ENCODE data around the gene PTPN23.

The PTPN23 gene

DNA sequence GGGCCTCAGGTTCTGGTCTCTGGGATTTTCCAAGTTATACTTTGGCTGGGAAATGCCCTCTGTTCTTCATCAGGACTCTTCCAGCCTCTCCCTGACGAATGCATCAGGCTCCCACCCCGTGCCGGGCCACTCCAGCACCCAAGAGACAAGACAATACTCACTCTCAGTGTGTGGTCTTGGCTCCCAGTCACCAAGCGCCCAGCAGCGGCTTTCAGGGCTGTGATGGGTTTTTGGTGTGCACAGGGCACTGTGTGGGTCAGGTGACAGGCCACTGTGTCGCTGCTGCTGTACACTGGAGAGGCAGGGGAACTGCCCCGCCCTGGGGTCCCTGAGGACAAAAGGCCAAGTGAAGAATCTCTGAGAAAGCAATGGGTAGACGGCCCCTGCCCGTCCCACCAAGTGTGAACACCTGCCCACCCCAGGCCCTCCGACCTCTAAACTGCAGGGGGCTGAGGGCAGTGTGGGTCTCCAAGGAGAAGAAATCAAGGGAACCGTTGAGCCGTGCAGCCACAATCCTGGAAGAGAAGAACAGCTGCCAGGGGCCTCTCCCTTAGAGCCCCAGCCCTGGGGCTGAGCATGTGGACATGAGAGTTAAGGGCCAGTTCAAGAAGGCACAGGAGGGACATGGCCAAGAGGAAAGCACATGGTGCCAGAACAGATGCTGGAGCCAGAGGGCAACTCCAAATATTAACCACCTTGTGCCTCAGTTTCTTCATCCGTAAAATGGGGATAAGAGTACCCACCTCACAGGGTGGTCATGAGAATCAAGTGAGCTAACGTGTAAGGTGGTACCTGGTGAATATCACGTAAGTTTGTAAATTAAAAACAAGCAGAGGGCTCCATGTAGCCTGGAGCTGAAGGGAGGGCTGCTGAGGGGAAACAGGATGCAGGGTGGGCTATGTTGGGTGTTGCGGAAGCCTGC, 34.1 kb downstream of the PTPN23 start:
- DNase-seq (ENCODE audit: extremely low spot score) = peak; percentile 16
- ChIA-PET CTCF (interaction anchor here (1.0 to 1.6 kb wide), 4 partner anchors 12 to 736 kb away, joined by 3 to 4 read pairs (median 3); no protein-coding TSS in a partner anchor), POLR2A (no interaction called here)
- TF ChIP-seq, protein P1, sequence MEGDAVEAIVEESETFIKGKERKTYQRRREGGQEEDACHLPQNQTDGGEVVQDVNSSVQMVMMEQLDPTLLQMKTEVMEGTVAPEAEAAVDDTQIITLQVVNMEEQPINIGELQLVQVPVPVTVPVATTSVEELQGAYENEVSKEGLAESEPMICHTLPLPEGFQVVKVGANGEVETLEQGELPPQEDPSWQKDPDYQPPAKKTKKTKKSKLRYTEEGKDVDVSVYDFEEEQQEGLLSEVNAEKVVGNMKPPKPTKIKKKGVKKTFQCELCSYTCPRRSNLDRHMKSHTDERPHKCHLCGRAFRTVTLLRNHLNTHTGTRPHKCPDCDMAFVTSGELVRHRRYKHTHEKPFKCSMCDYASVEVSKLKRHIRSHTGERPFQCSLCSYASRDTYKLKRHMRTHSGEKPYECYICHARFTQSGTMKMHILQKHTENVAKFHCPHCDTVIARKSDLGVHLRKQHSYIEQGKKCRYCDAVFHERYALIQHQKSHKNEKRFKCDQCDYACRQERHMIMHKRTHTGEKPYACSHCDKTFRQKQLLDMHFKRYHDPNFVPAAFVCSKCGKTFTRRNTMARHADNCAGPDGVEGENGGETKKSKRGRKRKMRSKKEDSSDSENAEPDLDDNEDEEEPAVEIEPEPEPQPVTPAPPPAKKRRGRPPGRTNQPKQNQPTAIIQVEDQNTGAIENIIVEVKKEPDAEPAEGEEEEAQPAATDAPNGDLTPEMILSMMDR (IDR thresholded peaks at IDR 0.05; ENCODE audit: control extremely low read depth, extremely low read depth, low read depth, missing control alignments) = no peak

- ChIA-PET POLR2A (no interaction called here), CTCF (interaction anchor here (1.0 to 1.6 kb wide), 4 partner anchors 10 to 735 kb away, joined by 3 to 4 read pairs (median 3); no protein-coding TSS in a partner anchor)
- TF ChIP-seq, protein P1 (IDR thresholded peaks at IDR 0.05; ENCODE audit: control extremely low read depth, extremely low read depth, low read depth, missing control alignments) = no peak
- DNase-seq (ENCODE audit: extremely low spot score) = no peak
Measured at GRCh38 chr3:47416041-47416440, 35.2 kb downstream of the PTPN23 start.

DNA sequence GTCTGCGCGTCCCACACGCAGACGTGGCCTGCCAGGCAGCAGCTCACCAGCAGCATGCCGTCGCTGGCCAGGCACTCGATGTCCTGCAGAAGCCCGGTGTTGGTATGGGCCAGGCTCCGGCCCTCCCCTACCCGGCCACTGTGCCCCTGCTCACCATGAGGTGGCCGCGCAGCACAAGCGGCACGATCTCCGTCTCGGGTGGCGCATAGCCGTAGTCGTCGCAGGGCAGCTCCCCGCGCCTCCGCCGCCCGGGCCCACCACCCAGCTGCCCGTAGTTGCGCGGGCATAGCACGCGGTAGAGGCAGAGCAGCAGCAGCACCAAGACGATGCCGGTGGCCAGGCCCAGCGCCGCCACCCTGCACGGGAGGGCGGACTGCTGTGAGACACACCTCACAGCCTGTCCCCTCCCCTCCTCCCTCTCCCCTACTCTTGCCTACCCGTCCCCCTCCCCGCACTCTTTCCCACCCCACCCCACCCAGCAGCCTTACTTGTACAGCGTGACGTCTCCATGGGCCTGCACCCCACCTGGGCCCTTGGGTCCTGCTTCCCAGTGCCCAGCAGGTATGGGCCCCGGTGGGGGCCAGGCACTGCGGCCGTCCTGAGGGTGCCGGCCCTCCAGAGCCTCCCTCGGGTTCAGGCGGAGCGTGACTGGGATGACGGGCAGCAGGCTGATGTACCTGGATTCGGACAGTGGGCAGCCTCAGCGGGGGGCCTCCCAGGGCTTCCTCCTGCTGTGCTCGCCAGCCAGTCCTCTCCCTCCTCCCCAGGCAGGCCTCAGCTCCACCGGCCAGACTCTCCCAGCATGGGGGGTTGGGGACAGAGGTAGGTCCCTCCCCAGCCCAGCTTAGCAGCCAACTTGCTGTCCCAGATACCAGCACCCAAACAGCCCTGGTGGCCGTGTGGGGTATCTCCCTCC, 37.6 kb downstream of the PTPN23 start:
- CTCF ChIA-PET = interaction anchor here (2.1 to 6.5 kb wide), 3 partner anchors 59 to 97 kb away, joined by 5 to 77 read pairs (median 9); partner anchors contain the start of genes ELP6 and SCAP
- peak; percentile 23 for DNase-seq (ENCODE audit: extremely low spot score)
- POLR2A ChIA-PET = no interaction called here
- TF ChIP-seq, protein P1 (IDR thresholded peaks at IDR 0.05; ENCODE audit: control extremely low read depth, extremely low read depth, low read depth, missing control alignments) = no peak

- ChIA-PET POLR2A (no interaction called here), CTCF (interaction anchor here (1.0 to 6.5 kb wide), 9 partner anchors 10 to 385 kb away, joined by 3 to 77 read pairs (median 16); partner anchors contain the start of genes ELP6 and SCAP)
- TF ChIP-seq, protein P1 (IDR thresholded peaks at IDR 0.05; ENCODE audit: control extremely low read depth, extremely low read depth, low read depth, missing control alignments) = no peak
- no peak for DNase-seq (ENCODE audit: extremely low spot score)
Measured at GRCh38 chr3:47419083-47420043, 38.5 kb downstream of the PTPN23 start.

DNA sequence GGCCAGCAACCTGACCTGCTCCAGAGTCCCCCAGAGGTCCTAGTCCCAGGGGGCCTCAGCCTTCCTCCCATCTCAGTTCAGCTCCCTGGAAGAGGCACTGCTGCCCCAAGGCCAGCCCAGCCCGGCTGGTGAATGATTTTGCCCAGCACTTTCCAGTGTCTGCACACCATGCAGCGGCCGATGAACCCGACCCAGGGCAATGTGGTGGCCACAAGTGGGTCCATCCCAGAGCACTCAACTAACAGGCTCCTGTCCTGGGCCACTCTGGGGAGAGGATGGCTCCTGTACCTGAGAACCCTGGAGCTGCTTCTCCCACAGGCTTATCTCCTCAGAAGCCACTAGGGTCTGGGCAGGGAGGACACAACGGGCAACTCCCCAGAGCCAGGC, 39.2 kb downstream of the PTPN23 start:
- DNase-seq (ENCODE audit: extremely low spot score) = no peak
- TF ChIP-seq, protein P1 (IDR thresholded peaks at IDR 0.05; ENCODE audit: control extremely low read depth, extremely low read depth, low read depth, missing control alignments) = no peak
- CTCF ChIA-PET = interaction anchor here (1.0 to 6.5 kb wide), 11 partner anchors 11 to 384 kb away, joined by 3 to 77 read pairs (median 9); partner anchors contain the start of genes ELP6 and SCAP
- POLR2A ChIA-PET = no interaction called here
